Measurements from ENCODE around the gene FPGT. TPM values are rescaled to one million over a fixed set of nuclear protein-coding genes. Genes with fewer than 3 reads are reported as not detected.

FPGT gene
- total and polyA plus RNA-seq, 7 donors = 2.7 to 9.4 (median 5.7) TPM

GRCh38 chr1:74205266-74205665, 7.2 kb downstream of the FPGT start:
- no peak for TF ChIP-seq CTCF (IDR thresholded peaks at IDR 0.05)

GRCh38 chr1:74215229-74215628, 17.2 kb downstream of the FPGT start:
- intact Hi-C loops (cut with DNase I) = no loop called here
- Histone ChIP-seq H3K27me3 (ENCODE audit: insufficient read depth in 3 of 3, low read length in 2 of 3) (no peaks in the 10 kb centered on the region), H3K36me3 (ENCODE audit: insufficient read depth in 1 of 2, low read depth in 1 of 2) (no peaks in the 10 kb centered on the region), H3K9me3 (no peaks in the 10 kb centered on the region), H3K27ac (no peak overlapping the region), H3K4me3 (no peak overlapping the region), H3K4me1 (no peaks in the 10 kb centered on the region)
- ATAC-seq (no peak), DNase-seq (no peak)
- no peak for TF ChIP-seq CTCF (IDR thresholded peaks at IDR 0.05)
- 91 to 95% (median 92%) methylated on average over 1 of the region's 1 CpG for WGBS, 3 donors

More at GRCh38 chr1:74205266-74205665, 7.2 kb downstream of the FPGT start:
- H3K4me3 ChIP-seq = no peak overlapping the region
- ATAC-seq = no peak
- DNase-seq = no peak
- no peaks in the 10 kb centered on the region for H3K27me3 ChIP-seq (ENCODE audit: insufficient read depth in 3 of 3, low read length in 2 of 3)
- peaks cover 0 to 66% of the 10 kb centered on the region in 2 donors for H3K36me3 ChIP-seq (ENCODE audit: insufficient read depth in 1 of 2, low read depth in 1 of 2)
- 88 to 92% (median 89%) methylated on average over 2 of the region's 2 CpGs for WGBS, 3 donors
- no peaks in the 10 kb centered on the region for H3K9me3 ChIP-seq
- H3K4me1 ChIP-seq = no peaks in the 10 kb centered on the region
- intact Hi-C loops (cut with DNase I) = no loop called here
- H3K27ac ChIP-seq = no peak overlapping the region

- no peak overlapping the region for H3K4me3 ChIP-seq
- intact Hi-C loops (cut with DNase I) = no loop called here
- 93 to 98% (median 98%) methylated on average over 5 of the region's 5 CpGs for WGBS, 3 donors
- peaks cover 4% of the 10 kb centered on the region for H3K9me3 ChIP-seq
- H3K27me3 ChIP-seq (ENCODE audit: insufficient read depth in 3 of 3, low read length in 2 of 3) = no peaks in the 10 kb centered on the region
- ATAC-seq = no peak
- no peaks in the 10 kb centered on the region for H3K36me3 ChIP-seq (ENCODE audit: insufficient read depth in 1 of 2, low read depth in 1 of 2)
- H3K27ac ChIP-seq = no peak overlapping the region
- no peak for DNase-seq
- TF ChIP-seq CTCF (IDR thresholded peaks at IDR 0.05) = no peak
- no peaks in the 10 kb centered on the region for H3K4me1 ChIP-seq
Measured at GRCh38 chr1:74222701-74223100, 24.7 kb downstream of the FPGT start.

GRCh38 chr1:74223453-74223852, 25.4 kb downstream of the FPGT start:
- H3K9me3 ChIP-seq = peaks cover 4% of the 10 kb centered on the region
- no peaks in the 10 kb centered on the region for H3K27me3 ChIP-seq (ENCODE audit: insufficient read depth in 3 of 3, low read length in 2 of 3)
- H3K27ac ChIP-seq = no peak overlapping the region
- no peak for TF ChIP-seq CTCF (IDR thresholded peaks at IDR 0.05)
- ATAC-seq (no peak), DNase-seq (no peak)
- H3K4me3 ChIP-seq = no peak overlapping the region
- WGBS, 3 donors = 70 to 77% (median 76%) methylated on average over 3 of the region's 3 CpGs
- intact Hi-C loops (cut with DNase I) = no loop called here
- no peaks in the 10 kb centered on the region for H3K4me1 ChIP-seq
- H3K36me3 ChIP-seq (ENCODE audit: insufficient read depth in 1 of 2, low read depth in 1 of 2) = no peaks in the 10 kb centered on the region

GRCh38 chr1:74235153-74235552, 37.1 kb downstream of the FPGT start, which contains the start of gene TNNI3K:
Gene TNNI3K, plus strand, starts transcription at chr1:74235387. Its CDS starts 65 bp downstream, at chr1:74235452.
- peaks cover 0 to 22% of the 10 kb centered on the region in 2 donors for H3K36me3 ChIP-seq (ENCODE audit: insufficient read depth in 1 of 2, low read depth in 1 of 2)
- no peaks in the 10 kb centered on the region for H3K27me3 ChIP-seq (ENCODE audit: insufficient read depth in 3 of 3, low read length in 2 of 3)
- H3K4me1 ChIP-seq = no peaks in the 10 kb centered on the region
- no peak within 1 kb of the TSS for H3K27ac ChIP-seq
- H3K9me3 ChIP-seq = no peaks in the 10 kb centered on the region
- no peak for TF ChIP-seq CTCF (IDR thresholded peaks at IDR 0.05)
- ATAC-seq (no peak), DNase-seq (no peak)
- H3K4me3 ChIP-seq = no peak within 1 kb of the TSS
- intact Hi-C loops (cut with DNase I) = no loop called here
- 77 to 83% (median 78%) methylated on average over 2 of the region's 2 CpGs for WGBS, 3 donors

All from psoas muscle (tissue), 8 donors.